Ascending aorta (tissue), 2 donors: ENCODE measurements around the gene GXYLT2. TPM values are rescaled to one million over a fixed set of nuclear protein-coding genes. Genes with fewer than 3 reads are reported as not detected.
A peak's percentile ranks its signal among the peaks of the same experiment; 100 is the strongest.

Experiments
- DNase-seq, 2 donors: peaks; one replicate each; pipeline ENCODE4 v3.0.0-alpha.2; 2019; ENCODE audit warnings: low spot score in 2 of 2
- H3K27ac ChIP-seq, 2 donors: fragments of 200-600 bp; sonication (generic); one replicate each; pipeline ENCODE4 v1.5.1; 2016 to 2017; ENCODE audit warnings: mild to moderate bottlenecking in 1 of 2
- H3K27me3 ChIP-seq: fragments of 200-600 bp; sonication (generic); one replicate; pipeline ENCODE4 v1.5.1; 2017
- H3K36me3 ChIP-seq, 2 donors: fragments of 200-600 bp; sonication (generic); one replicate each; pipeline ENCODE4 v1.5.1; 2016
- H3K4me1 ChIP-seq, 2 donors: fragments of 200-600 bp; sonication (generic); one replicate each; pipeline ENCODE4 v1.5.1; 2016 to 2017; ENCODE audit warnings: mild to moderate bottlenecking in 1 of 2
- H3K4me3 ChIP-seq, 2 donors: fragments of 200-600 bp; sonication (generic); one replicate each; pipeline ENCODE4 v1.5.1; 2016 to 2017; ENCODE audit warnings: mild to moderate bottlenecking in 1 of 2
- H3K9me3 ChIP-seq, 2 donors: fragments of 200-600 bp; sonication (generic); one replicate each; pipeline ENCODE4 v1.5.1; 2016
- CTCF ChIP-seq, 3 experiments: fragments of 200-600 bp in 2 of 3; fragments of 450-650 bp in 1 of 3; sonication (generic) in 2 of 3; IDR thresholded peaks; one replicate each; pipeline ENCODE4 v1.5.1; 2016 to 2019; ENCODE audit warnings: antibody characterized with exemption in 3 of 3, mild to moderate bottlenecking in 1 of 3, moderate library complexity in 1 of 3
- intact Hi-C: fragments of 100-400 bp; cut with DNase I; formaldehyde crosslinking; loops from one replicate; pipeline ENCODE4 v1.15.1; 2023
- total RNA-seq: library from RNA; depleted of rRNA; stranded (reverse); fragments of >200 nt; gene quantifications from one replicate; pipeline ENCODE4 v1.1.0, GENCODE V29; 2016

GXYLT2 gene
- total RNA-seq, 1 donor from 2014 or later = 19.5 TPM

- no peak for DNase-seq
- peak overlapping the region in 1 of 2 donors; percentile 14 for H3K27ac ChIP-seq
- no peak for TF ChIP-seq CTCF (IDR thresholded peaks at IDR 0.05)
Observed at GRCh38 chr3:73024836-73025235, 137.0 kb downstream of the GXYLT2 start.

GRCh38 chr3:73026111-73026759, 138.4 kb downstream of the GXYLT2 start:
- DNase-seq = no peak
- Histone ChIP-seq H3K4me3 (no peak overlapping the region), H3K36me3 (no peaks in the 10 kb centered on the region), H3K27ac (no peak overlapping the region), H3K4me1 (peaks cover 0 to 15% of the 10 kb centered on the region in 2 donors), H3K27me3 (no peaks in the 10 kb centered on the region), H3K9me3 (no peaks in the 10 kb centered on the region)
- intact Hi-C loops = no loop called here
- no peak for TF ChIP-seq CTCF (IDR thresholded peaks at IDR 0.05)

More at GRCh38 chr3:73024836-73025235, 137.0 kb downstream of the GXYLT2 start:
- intact Hi-C loops = no loop called here
- no peaks in the 10 kb centered on the region for H3K36me3 ChIP-seq
- no peaks in the 10 kb centered on the region for H3K9me3 ChIP-seq
- H3K4me3 ChIP-seq = no peak overlapping the region
- peaks cover 0 to 19% of the 10 kb centered on the region in 2 donors for H3K4me1 ChIP-seq
- H3K27me3 ChIP-seq = no peaks in the 10 kb centered on the region

Other genes with a start within 250 kb of the GXYLT2 start
- 4.2 TPM for gene SHQ1, start 39.6 kb upstream of the GXYLT2 start, total RNA-seq
- gene PPP4R2, start 108.8 kb downstream of the GXYLT2 start, total RNA-seq = 8.2 TPM
- 0.53 TPM for gene EBLN2, start 173.6 kb downstream of the GXYLT2 start, total RNA-seq